ENCODE measurements around the gene CRPPA.

Gene CRPPA

DNA sequence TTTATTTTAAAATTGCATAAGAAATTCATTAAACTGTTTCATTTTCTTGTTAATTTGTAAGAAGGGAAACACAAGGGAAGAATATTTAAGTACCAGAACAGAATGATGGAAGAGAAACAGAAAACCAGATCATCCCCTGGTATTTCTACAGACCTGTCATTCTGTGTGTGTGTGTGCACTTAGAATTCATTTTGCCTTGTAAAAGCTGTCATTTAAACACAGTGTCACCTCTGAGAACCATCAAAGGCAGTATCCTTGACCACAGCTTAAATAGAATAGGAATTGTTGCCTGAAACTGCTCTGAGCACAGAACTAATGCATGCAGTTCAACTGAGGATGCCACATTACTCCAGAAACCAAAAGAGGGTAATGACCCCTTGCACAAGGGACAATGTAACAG, 6.8 kb upstream of the CRPPA start:
- no peak for DNase-seq (ENCODE audit: low spot score)
- in situ Hi-C loops (cut with MboI; ENCODE audit: low sequenced_read_pairs, unreplicated experiment): no loop called here
- TF ChIP-seq, protein P1, sequence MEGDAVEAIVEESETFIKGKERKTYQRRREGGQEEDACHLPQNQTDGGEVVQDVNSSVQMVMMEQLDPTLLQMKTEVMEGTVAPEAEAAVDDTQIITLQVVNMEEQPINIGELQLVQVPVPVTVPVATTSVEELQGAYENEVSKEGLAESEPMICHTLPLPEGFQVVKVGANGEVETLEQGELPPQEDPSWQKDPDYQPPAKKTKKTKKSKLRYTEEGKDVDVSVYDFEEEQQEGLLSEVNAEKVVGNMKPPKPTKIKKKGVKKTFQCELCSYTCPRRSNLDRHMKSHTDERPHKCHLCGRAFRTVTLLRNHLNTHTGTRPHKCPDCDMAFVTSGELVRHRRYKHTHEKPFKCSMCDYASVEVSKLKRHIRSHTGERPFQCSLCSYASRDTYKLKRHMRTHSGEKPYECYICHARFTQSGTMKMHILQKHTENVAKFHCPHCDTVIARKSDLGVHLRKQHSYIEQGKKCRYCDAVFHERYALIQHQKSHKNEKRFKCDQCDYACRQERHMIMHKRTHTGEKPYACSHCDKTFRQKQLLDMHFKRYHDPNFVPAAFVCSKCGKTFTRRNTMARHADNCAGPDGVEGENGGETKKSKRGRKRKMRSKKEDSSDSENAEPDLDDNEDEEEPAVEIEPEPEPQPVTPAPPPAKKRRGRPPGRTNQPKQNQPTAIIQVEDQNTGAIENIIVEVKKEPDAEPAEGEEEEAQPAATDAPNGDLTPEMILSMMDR (IDR thresholded peaks at IDR 0.05; ENCODE audit: borderline replicate concordance, control extremely low read depth, extremely low read depth, insufficient read depth, missing control alignments): no peak

DNA sequence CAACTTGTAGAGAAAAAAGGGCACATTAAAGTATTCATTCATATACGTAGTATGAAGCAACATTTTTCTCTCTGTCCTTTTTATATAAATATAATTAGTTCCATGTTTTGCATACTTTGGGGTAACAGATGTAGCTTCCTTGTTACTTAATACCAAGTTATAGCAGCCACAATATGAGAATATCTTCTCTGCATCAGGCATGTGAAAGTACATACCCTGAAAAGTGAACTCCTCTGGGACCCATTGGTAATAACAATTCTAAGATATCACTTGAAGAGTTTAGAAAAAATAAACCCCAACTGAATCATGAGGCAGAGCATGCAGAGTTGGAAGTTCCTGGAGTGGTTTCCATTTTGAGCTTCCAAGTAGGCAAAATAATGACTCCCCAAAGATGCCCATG, 2.4 kb upstream of the CRPPA start:
- in situ Hi-C loops (cut with MboI; ENCODE audit: low sequenced_read_pairs, unreplicated experiment): no loop called here
- no peak for DNase-seq (ENCODE audit: low spot score)
- TF ChIP-seq, protein P1 (IDR thresholded peaks at IDR 0.05; ENCODE audit: borderline replicate concordance, control extremely low read depth, extremely low read depth, insufficient read depth, missing control alignments): no peak

DNA sequence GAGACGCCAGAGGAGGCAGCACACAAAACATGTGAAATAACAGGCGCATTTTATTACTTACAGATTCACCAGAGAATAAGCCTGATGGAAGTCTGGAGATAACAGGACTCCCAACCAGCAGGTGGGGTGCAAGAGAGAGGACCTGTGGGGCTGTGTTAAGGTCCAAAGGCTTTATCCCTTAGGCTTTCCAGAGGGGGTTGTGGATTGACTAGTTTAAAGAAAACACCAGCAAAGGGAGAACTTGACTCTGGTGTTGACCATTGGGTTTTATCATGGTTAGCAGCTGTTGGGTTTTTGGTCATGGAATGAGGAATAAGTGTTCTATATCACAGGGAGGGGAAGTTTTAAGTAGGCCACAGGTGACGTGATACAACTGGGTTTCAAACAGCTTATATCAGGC, 1.6 kb upstream of the CRPPA start:
- in situ Hi-C loops (cut with MboI; ENCODE audit: low sequenced_read_pairs, unreplicated experiment): no loop called here
- no peak for DNase-seq (ENCODE audit: low spot score)
- TF ChIP-seq, protein P1 (IDR thresholded peaks at IDR 0.05; ENCODE audit: borderline replicate concordance, control extremely low read depth, extremely low read depth, insufficient read depth, missing control alignments): no peak

DNA sequence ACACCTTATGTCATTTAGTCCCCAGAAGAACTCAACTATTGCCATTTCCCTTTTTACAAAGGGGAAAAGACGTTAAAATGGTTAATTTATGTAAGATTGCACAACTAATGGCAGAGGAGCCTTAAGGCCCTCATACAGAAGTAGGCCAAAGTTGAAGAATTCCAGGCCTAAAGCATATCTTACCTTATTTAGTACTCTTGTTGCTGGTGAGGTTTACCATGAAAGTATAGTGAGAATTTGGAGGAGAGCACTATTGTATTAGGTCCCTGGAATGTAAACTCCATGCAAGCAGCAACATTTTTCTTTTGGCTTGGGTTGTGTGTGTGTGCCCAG, 731 bp upstream of the CRPPA start:
- TF ChIP-seq, protein P1 (IDR thresholded peaks at IDR 0.05; ENCODE audit: borderline replicate concordance, control extremely low read depth, extremely low read depth, insufficient read depth, missing control alignments): no peak
- in situ Hi-C loops (cut with MboI; ENCODE audit: low sequenced_read_pairs, unreplicated experiment): no loop called here
- no peak for DNase-seq (ENCODE audit: low spot score)

DNA sequence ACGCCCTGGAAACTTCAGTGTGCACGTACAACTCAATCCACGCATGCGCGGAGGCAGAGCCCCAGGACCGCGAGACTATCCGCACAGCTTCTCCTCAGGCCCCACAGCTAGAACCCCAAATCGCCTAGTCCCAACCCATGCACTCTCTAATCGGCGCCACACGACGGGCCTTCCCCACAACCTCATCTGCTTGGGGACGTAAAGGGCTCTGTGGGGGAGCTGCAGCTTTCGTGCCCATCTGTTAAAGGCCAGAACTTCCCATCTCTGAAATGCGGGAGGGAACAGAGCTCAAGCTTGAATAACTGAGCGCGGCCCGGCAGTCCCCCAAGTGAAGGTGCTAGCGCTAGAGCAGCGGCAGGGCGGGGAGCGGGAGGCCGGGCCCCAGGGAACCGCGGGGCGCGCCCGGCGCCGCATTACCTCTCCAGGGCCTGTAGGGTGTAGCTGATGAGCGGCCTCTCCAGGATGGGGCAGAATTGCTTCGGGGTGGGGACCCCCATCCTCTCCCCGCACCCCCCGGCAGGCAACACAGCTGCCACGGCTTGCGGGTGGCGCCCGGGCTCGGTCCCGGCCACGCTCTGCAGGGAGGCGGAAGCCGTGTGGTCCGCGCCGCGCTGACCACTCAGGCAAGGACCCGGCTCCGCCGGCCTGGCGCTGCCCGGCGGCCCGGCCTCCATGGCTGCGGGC, 547 bp downstream of the CRPPA start:
- in situ Hi-C loops (cut with MboI; ENCODE audit: low sequenced_read_pairs, unreplicated experiment): no loop called here
- TF ChIP-seq, protein P1 (IDR thresholded peaks at IDR 0.05; ENCODE audit: borderline replicate concordance, control extremely low read depth, extremely low read depth, insufficient read depth, missing control alignments): no peak
- peak; percentile 75 for DNase-seq (ENCODE audit: low spot score)

DNA sequence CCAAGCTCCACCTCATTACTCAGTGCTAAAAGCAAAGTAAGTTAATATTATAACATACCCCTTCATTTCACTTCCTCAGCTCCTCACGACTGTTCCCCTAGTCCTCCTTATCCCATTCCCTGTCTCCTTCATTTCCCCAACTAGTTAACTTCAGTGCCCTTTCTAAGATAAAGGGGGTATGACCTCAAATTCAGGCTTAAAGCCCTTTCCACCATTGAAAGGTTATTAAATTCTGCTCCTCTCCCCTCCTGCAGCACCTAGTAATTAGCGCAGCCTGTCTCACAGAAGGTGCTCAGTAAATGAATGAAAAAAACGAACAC, 1.0 kb downstream of the CRPPA start:
- DNase-seq (ENCODE audit: low spot score): no peak
- in situ Hi-C loops (cut with MboI; ENCODE audit: low sequenced_read_pairs, unreplicated experiment): no loop called here
- TF ChIP-seq, protein P1 (IDR thresholded peaks at IDR 0.05; ENCODE audit: borderline replicate concordance, control extremely low read depth, extremely low read depth, insufficient read depth, missing control alignments): no peak

DNA sequence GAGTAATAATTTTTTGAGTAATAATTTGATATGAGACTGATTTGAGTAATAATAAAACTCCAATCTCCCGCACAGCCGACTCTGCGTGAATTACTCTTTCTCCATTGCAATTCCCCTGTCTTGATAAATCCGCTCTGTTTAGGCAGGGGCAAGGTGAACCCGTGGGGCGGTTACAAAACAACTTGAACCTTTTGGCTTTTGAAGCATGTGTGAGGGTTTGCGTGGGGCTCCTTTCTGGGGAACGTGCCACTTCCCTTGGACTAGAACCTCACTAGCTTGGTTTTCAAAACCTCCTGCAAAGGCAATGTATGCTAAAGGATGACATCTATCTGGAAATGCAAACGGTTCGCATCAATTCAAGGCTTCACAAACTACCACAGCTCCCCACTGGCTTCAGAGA, 1.5 kb downstream of the CRPPA start:
- TF ChIP-seq, protein P1 (IDR thresholded peaks at IDR 0.05; ENCODE audit: borderline replicate concordance, control extremely low read depth, extremely low read depth, insufficient read depth, missing control alignments): no peak
- in situ Hi-C loops (cut with MboI; ENCODE audit: low sequenced_read_pairs, unreplicated experiment): no loop called here
- no peak for DNase-seq (ENCODE audit: low spot score)
